GM12878 (cell line): Measurements from ENCODE around the gene CLEC16A.

Experiments used
- BHLHE40 ChIP-seq, 2 experiments: fragments of 450-650 bp in 1 of 2; IDR thresholded peaks; 2 replicates each; pipeline ENCODE4 v1.6.1; 2011 to 2017; ENCODE audit warnings: low read depth in 2 of 2, borderline replicate concordance in 1 of 2, improper control_type of control experiment in 1 of 2, low read length in 1 of 2, mild to moderate bottlenecking in 1 of 2
- CHD1 ChIP-seq: IDR thresholded peaks from 2 replicates; pipeline ENCODE4 v1.6.1; 2012; ENCODE audit warnings: low read depth, low read length, improper control_type of control experiment
- CTCF ChIP-seq, 3 experiments: IDR thresholded peaks in 2 of 3; conservative IDR thresholded peaks in 1 of 3; 2 replicates each; pipeline ENCODE4 v1.5.1; 2011; ENCODE audit warnings: low read depth in 3 of 3, low read length in 3 of 3, mild to moderate bottlenecking in 3 of 3, control low read depth in 2 of 3, moderate library complexity in 2 of 3, inconsistent platforms in 1 of 3, mixed read lengths in 1 of 3; ENCODE audit not compliant: control insufficient read depth in 2 of 3, insufficient read depth in 1 of 3; ENCODE audit errors: extremely low read depth in 1 of 3
- GATAD2B ChIP-seq: fragments of 450-650 bp; conservative IDR thresholded peaks from 2 replicates; pipeline ENCODE4 v1.6.1; 2017; ENCODE audit warnings: low read depth, mild to moderate bottlenecking, moderate library complexity
- HCFC1 ChIP-seq: fragments of 150-350 bp; IDR thresholded peaks from 2 replicates; pipeline ENCODE4 v1.6.1; 2014; ENCODE audit warnings: low read length
- NFYB ChIP-seq: IDR thresholded peaks from 2 replicates; pipeline ENCODE4 v1.6.1; 2011; ENCODE audit warnings: low read depth, mild to moderate bottlenecking, low read length, improper control_type of control experiment, moderate library complexity; ENCODE audit not compliant: insufficient read depth
- POLR2AphosphoS5 ChIP-seq: IDR thresholded peaks from 2 replicates; pipeline ENCODE4 v1.6.1; 2011; ENCODE audit warnings: mild to moderate bottlenecking, low read length, inconsistent platforms
- USF2 ChIP-seq: IDR thresholded peaks from 2 replicates; pipeline ENCODE4 v1.6.1; 2011; ENCODE audit warnings: low read depth, low read length, improper control_type of control experiment, borderline replicate concordance
- ZNF24 ChIP-seq: fragments of 450-650 bp; IDR thresholded peaks from 2 replicates; pipeline ENCODE4 v1.6.1; 2017; ENCODE audit warnings: antibody characterized with exemption, mild to moderate bottlenecking
- TF ChIP-seq, protein P1 (sequence below): IDR thresholded peaks from 2 replicates; pipeline ENCODE4 v1.6.1; 2012; ENCODE audit warnings: mild to moderate bottlenecking, low read depth, low read length

DNA sequence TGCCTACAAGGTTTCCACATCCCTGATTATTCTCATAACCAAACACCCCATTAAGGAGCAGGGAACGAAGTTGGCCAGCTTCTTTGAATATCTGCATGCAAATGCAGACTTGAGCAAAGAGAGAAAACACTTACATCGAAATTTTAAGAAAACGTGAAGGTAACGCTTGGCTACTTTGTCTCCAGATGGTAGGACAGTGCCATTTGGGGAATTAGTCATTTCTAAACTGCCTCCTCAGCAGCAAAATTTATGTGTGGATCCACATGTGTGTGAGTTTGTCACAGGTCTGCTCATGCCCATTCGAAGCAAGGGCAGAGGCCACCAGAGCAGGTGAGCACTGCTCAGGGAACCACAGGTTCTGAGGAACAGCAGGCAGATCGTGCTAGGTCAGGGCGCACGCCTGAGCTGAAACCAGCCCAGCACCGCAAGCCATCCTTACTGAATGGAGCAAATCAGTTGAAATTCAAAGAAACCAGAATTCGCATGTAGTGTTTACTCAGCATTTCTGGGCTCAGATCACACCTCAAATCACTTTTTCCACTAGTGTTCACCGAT, 231.5 kb downstream of the CLEC16A start:
- no peak for TF ChIP-seq CTCF (IDR thresholded peaks at IDR 0.05 in 2 of 3, conservative IDR thresholded peaks at IDR 0.05 in 1 of 3; ENCODE audit: control insufficient read depth in 2 of 3, extremely low read depth in 1 of 3, insufficient read depth in 1 of 3, low read depth in 3 of 3, low read length in 3 of 3)
- 0 out of 2 replicates have a peak, but pooled peaks have one; percentile 62 for TF ChIP-seq GATAD2B
- no peak for TF ChIP-seq CHD1
- no peak for TF ChIP-seq POLR2AphosphoS5
- TF ChIP-seq NFYB: no peak
- no peak for TF ChIP-seq HCFC1
- TF ChIP-seq, protein P1, sequence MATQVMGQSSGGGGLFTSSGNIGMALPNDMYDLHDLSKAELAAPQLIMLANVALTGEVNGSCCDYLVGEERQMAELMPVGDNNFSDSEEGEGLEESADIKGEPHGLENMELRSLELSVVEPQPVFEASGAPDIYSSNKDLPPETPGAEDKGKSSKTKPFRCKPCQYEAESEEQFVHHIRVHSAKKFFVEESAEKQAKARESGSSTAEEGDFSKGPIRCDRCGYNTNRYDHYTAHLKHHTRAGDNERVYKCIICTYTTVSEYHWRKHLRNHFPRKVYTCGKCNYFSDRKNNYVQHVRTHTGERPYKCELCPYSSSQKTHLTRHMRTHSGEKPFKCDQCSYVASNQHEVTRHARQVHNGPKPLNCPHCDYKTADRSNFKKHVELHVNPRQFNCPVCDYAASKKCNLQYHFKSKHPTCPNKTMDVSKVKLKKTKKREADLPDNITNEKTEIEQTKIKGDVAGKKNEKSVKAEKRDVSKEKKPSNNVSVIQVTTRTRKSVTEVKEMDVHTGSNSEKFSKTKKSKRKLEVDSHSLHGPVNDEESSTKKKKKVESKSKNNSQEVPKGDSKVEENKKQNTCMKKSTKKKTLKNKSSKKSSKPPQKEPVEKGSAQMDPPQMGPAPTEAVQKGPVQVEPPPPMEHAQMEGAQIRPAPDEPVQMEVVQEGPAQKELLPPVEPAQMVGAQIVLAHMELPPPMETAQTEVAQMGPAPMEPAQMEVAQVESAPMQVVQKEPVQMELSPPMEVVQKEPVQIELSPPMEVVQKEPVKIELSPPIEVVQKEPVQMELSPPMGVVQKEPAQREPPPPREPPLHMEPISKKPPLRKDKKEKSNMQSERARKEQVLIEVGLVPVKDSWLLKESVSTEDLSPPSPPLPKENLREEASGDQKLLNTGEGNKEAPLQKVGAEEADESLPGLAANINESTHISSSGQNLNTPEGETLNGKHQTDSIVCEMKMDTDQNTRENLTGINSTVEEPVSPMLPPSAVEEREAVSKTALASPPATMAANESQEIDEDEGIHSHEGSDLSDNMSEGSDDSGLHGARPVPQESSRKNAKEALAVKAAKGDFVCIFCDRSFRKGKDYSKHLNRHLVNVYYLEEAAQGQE: no peak
- TF ChIP-seq BHLHE40 (IDR thresholded peaks at IDR 0.05; ENCODE audit: borderline replicate concordance in 1 of 2, low read depth in 2 of 2, low read length in 1 of 2): peak; percentile 84 to 85
- no peak for TF ChIP-seq ZNF24
- no peak for TF ChIP-seq USF2
